Raji (cell line): ENCODE results near the gene RMI2.
A peak's percentile ranks its signal among the peaks of the same experiment; 100 is the strongest.

Experiments used
- POLR2A ChIP-seq: IDR thresholded peaks from 2 replicates; pipeline ENCODE4 v1.6.1; 2011; ENCODE audit warnings: low read depth, low read length, control low read depth; ENCODE audit not compliant: insufficient read depth

The RMI2 gene

GRCh38 chr16:11306997-11307638, 38.1 kb upstream of the RMI2 start:
- no peak for TF ChIP-seq POLR2A

- TF ChIP-seq POLR2A = no peak
Measured at GRCh38 chr16:11307639-11308492, 37.4 kb upstream of the RMI2 start.

- TF ChIP-seq POLR2A = peak; percentile 51; the same call in 1 of the 2 replicates
Measured at GRCh38 chr16:11308493-11309283, 36.6 kb upstream of the RMI2 start.

GRCh38 chr16:11309895-11310633, 35.2 kb upstream of the RMI2 start:
- TF ChIP-seq POLR2A = peak; percentile 45; the same call in 1 of the 2 replicates

GRCh38 chr16:11310634-11310977, 34.7 kb upstream of the RMI2 start:
- TF ChIP-seq POLR2A = no peak

GRCh38 chr16:11310997-11311561, 34.2 kb upstream of the RMI2 start:
- 0 out of 2 replicates have a peak, but pooled peaks have one; percentile 30 for TF ChIP-seq POLR2A

- TF ChIP-seq POLR2A = no peak
Measured at GRCh38 chr16:11312718-11313492, 32.4 kb upstream of the RMI2 start.

GRCh38 chr16:11313493-11314308, 31.6 kb upstream of the RMI2 start:
- no peak for TF ChIP-seq POLR2A

- no peak for TF ChIP-seq POLR2A
Measured at GRCh38 chr16:11314309-11314894, 30.9 kb upstream of the RMI2 start.

GRCh38 chr16:11315510-11315909, 29.7 kb upstream of the RMI2 start:
- TF ChIP-seq POLR2A = no peak

GRCh38 chr16:11316331-11317015, 28.8 kb upstream of the RMI2 start:
- TF ChIP-seq POLR2A = no peak

GRCh38 chr16:11318817-11319216, 26.4 kb upstream of the RMI2 start:
- no peak for TF ChIP-seq POLR2A
